ENCODE measurements around the gene HNRNPF. TPM values are rescaled to one million over a fixed set of nuclear protein-coding genes. Genes with fewer than 3 reads are reported as not detected.

Gene HNRNPF
- total RNA-seq, 1 experiment from 2014 or later = 333 TPM

DNA sequence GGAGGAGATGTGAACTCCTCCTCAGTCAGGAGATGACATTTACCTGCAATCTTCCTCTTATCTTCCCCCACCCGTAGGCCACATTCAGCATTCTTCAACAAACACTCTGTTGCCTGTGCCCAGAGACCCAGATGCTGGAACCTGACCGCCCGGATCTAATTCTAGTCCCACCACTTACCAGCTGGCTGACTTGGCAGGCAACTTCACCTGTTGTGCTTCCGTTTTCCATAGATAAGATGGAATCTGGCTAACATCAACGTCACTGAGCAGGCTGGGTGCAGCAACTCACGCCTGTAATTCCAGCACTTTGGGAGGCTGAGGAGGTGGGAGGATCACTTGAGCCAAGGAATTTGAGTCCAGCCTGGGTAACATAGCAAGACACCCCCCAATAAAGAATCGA, 58.8 kb downstream of the HNRNPF start:
- no peak overlapping the region for H3K9ac ChIP-seq (ENCODE audit: low read length)
- BruUV-seq (replicated peaks) = no TSS peak
- RAD21 ChIA-PET (ENCODE audit: low non-redundant PET in 1 of 2, low total read pairs in 2 of 2, uncharacterized antibody in 2 of 2, unreplicated experiment in 2 of 2) = no interaction called here
- H3K9me3 ChIP-seq (ENCODE audit: control insufficient read depth in 1 of 2, insufficient read depth in 1 of 2, low read depth in 1 of 2, low read length in 2 of 2) = no peaks in the 10 kb centered on the region
- TF ChIP-seq YY1 (IDR thresholded peaks at IDR 0.05; ENCODE audit: extremely low read depth, insufficient replicate concordance, low read depth, low read length) (no peak), POLR2AphosphoS5 (IDR thresholded peaks at IDR 0.05; ENCODE audit: low read depth, low read length) (no peak), REST (IDR thresholded peaks at IDR 0.05; ENCODE audit: low read depth) (no peak), SRF (IDR thresholded peaks at IDR 0.05; ENCODE audit: low read depth) (no peak), ZFX (IDR thresholded peaks at IDR 0.05) (no peak), ZBTB33 (IDR thresholded peaks at IDR 0.05; ENCODE audit: extremely low read depth, insufficient replicate concordance, low read length) (no peak), CEBPB (IDR thresholded peaks at IDR 0.05; ENCODE audit: low read depth) (no peak), POLR2A (IDR thresholded peaks at IDR 0.05; ENCODE audit: borderline replicate concordance, extremely low read depth, insufficient read depth, insufficient read length) (no peak)
- TF ChIP-seq, protein P1, sequence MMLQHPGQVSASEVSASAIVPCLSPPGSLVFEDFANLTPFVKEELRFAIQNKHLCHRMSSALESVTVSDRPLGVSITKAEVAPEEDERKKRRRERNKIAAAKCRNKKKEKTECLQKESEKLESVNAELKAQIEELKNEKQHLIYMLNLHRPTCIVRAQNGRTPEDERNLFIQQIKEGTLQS (IDR thresholded peaks at IDR 0.05) = no peak
- POLR2A ChIA-PET = interaction anchor here (1.5 kb wide), 1 partner anchor 30 kb away, joined by 3 read pairs; no protein-coding TSS in a partner anchor
- H3K79me2 ChIP-seq (ENCODE audit: insufficient read depth, low read length) = no peaks in the 10 kb centered on the region
- no peak for DNase-seq (ENCODE audit: low read depth, low spot score)
- CTCF ChIA-PET = interaction anchor here (2.6 kb wide), 1 partner anchor 145 kb away, joined by 8 read pairs; no protein-coding TSS in a partner anchor
- no peak for ATAC-seq
- no peaks in the 10 kb centered on the region for H3K9me2 ChIP-seq (ENCODE audit: insufficient read depth)
- H3K4me1 ChIP-seq (ENCODE audit: control insufficient read depth in 1 of 2, insufficient read depth in 2 of 2, low read length in 2 of 2) = peaks cover 3 to 20% of the 10 kb centered on the region in 2 experiments; a peak in 3 of 4 replicates
- no peaks in the 10 kb centered on the region for H4K20me1 ChIP-seq (ENCODE audit: insufficient read depth)
- no peak overlapping the region for H3K4me2 ChIP-seq (ENCODE audit: low read length)
- H3K27me3 ChIP-seq (ENCODE audit: insufficient read depth, low read length) = no peaks in the 10 kb centered on the region
- intact Hi-C loops (cut with micrococcal nuclease) = no loop called here
- H3K4me3 ChIP-seq (replicated peaks in 1 of 2; ENCODE audit: low read depth in 1 of 2, low read length in 2 of 2) = no peak overlapping the region
- no peak overlapping the region for H2AFZ ChIP-seq (ENCODE audit: low read depth, low read length, poor library complexity, severe bottlenecking)
- no peak overlapping the region for H3K27ac ChIP-seq (ENCODE audit: low read depth, low read length)
- no peaks in the 10 kb centered on the region for H3K36me3 ChIP-seq (ENCODE audit: control insufficient read depth in 1 of 2, insufficient read depth in 2 of 2, low read length in 2 of 2)
